ENCODE measurements around the gene ZC3H7A.

Gene ZC3H7A

DNA sequence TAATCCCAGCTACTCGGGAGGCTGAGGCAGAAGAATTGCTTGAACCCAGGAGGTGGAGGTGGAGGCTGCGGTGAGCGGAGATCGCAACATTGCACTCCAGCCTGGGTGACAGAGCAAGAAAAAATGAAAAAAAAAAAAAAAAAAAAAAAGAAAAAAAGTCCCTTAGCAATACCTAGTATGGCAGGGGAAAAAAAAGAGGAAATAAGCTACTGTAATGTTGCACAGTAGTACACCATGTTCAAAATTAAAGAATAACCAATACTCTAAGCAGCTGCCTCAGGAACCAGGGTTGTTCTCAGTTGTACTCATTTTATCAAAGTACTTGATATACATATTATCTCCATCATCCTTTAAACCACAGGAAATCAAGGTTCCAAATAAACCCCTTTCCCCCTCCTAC, 37.1 kb downstream of the ZC3H7A start:
- no peak overlapping the region for H3K27ac ChIP-seq
- TF ChIP-seq ZFX (IDR thresholded peaks at IDR 0.05; ENCODE audit: borderline replicate concordance) (no peak), CTCF (IDR thresholded peaks at IDR 0.05) (no peak)

GRCh38 chr16:11759163-11759834, 37.8 kb downstream of the ZC3H7A start:
- no peak overlapping the region for H3K27ac ChIP-seq
- no peak for TF ChIP-seq ZFX (IDR thresholded peaks at IDR 0.05; ENCODE audit: borderline replicate concordance)
- no peak for TF ChIP-seq CTCF (IDR thresholded peaks at IDR 0.05)

- TF ChIP-seq ZFX (IDR thresholded peaks at IDR 0.05; ENCODE audit: borderline replicate concordance) = no peak
- TF ChIP-seq CTCF (IDR thresholded peaks at IDR 0.05) = no peak
- peak overlapping the region; percentile 31 for H3K27ac ChIP-seq
Observed at GRCh38 chr16:11757671-11758545, 39.1 kb downstream of the ZC3H7A start.

- no peak for TF ChIP-seq ZFX (IDR thresholded peaks at IDR 0.05; ENCODE audit: borderline replicate concordance)
- no peak for TF ChIP-seq CTCF (IDR thresholded peaks at IDR 0.05)
- H3K27ac ChIP-seq = no peak overlapping the region
Observed at GRCh38 chr16:11756248-11756647, 40.8 kb downstream of the ZC3H7A start.

DNA sequence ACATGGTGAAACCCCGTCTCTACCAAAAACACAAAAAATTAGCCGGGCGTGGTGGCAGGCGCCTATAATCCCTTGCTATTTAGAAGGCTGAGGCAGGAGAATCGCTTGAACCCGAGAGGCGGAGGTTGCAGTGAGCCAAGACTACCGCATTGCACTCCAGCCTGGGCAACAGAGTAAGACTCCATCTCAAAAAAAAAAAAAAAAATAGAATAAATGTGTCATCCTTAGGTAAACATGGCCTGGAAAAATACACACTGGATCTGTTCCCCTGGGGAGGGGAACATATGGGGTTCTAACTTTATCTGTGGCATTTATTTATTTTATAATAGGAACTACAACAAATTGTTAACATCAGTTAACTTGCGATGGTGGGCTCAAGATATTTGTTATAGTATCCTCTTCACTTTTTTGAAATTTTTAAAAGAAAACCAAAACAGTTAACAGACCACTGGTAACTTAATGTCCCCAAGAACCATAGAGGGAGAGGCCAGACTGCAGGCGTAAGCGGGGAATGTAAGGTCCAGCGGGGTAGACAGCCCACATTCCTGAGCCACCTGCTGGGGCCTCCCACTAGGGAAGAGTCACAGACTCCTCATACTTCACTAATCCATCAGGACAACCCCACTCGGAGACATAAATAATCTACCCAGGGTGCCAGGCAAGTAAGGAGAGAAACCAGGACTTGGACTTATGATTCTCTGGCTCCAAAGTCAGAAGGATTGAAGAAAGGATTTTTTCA, 41.9 kb downstream of the ZC3H7A start:
- no peak overlapping the region for H3K27ac ChIP-seq
- TF ChIP-seq ZFX (IDR thresholded peaks at IDR 0.05; ENCODE audit: borderline replicate concordance) = no peak
- TF ChIP-seq CTCF (IDR thresholded peaks at IDR 0.05) = no peak

DNA sequence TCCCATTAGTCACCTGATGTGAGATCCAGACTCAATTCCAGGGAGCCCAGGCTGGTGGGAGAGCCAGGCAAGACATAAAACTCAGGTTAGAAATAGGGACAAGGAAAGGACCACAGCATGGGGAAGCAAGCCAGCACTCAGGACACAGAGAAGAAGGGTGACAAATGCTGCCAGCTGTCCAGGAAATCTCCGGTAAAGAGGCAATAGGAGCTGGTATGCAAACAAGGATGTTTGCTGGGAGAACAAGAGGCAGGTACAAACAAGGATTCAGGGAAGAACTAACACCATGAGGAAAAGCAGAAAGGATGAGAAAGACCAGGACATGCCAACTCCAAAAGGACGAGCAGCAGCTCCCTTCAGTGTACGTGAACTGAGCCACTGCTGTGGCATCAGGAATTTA, 44.2 kb downstream of the ZC3H7A start:
- peak overlapping the region; percentile 19; the same call in 1 of the 2 replicates for H3K27ac ChIP-seq
- TF ChIP-seq ZFX (IDR thresholded peaks at IDR 0.05; ENCODE audit: borderline replicate concordance) (no peak), CTCF (IDR thresholded peaks at IDR 0.05) (no peak)

Data from 22Rv1 (cell line).